GF-D8 (cell line): Measurements from ENCODE around the gene GALNT3.

Experiments
- DNase-seq: peaks from one replicate; lab custom pipeline; 2025; lab: John Stamatoyannopoulos, UW

The GALNT3 gene

GRCh38 chr2:165793779-165794535, at the start of gene GALNT3:
GALNT3 (minus strand) TSS chr2:165794247; CDS start chr2:165770700, 23,547 bp downstream.
- no peak for DNase-seq

GRCh38 chr2:165843351-165843750, 49.3 kb upstream of the GALNT3 start:
- no peak for DNase-seq

- DNase-seq = no peak
Observed at GRCh38 chr2:165840333-165840958, 46.4 kb upstream of the GALNT3 start.

GRCh38 chr2:165839610-165840009, 45.6 kb upstream of the GALNT3 start:
- no peak for DNase-seq

- DNase-seq = no peak
Observed at GRCh38 chr2:165837122-165837521, 43.1 kb upstream of the GALNT3 start.

GRCh38 chr2:165835363-165835762, 41.3 kb upstream of the GALNT3 start:
- no peak for DNase-seq

- DNase-seq = no peak
Observed at GRCh38 chr2:165833156-165833555, 39.1 kb upstream of the GALNT3 start.

- no peak for DNase-seq
Observed at GRCh38 chr2:165827921-165828276, 33.9 kb upstream of the GALNT3 start.

- no peak for DNase-seq
Observed at GRCh38 chr2:165827016-165827920, 33.2 kb upstream of the GALNT3 start.

GRCh38 chr2:165825041-165825440, 31.0 kb upstream of the GALNT3 start:
- no peak for DNase-seq

- no peak for DNase-seq
Observed at GRCh38 chr2:165820296-165820695, 26.2 kb upstream of the GALNT3 start.

- no peak for DNase-seq
Observed at GRCh38 chr2:165818920-165819319, 24.9 kb upstream of the GALNT3 start.

- DNase-seq = no peak
Observed at GRCh38 chr2:165815299-165816141, 21.5 kb upstream of the GALNT3 start.

- no peak for DNase-seq
Observed at GRCh38 chr2:165814473-165814872, 20.4 kb upstream of the GALNT3 start.

- no peak for DNase-seq
Observed at GRCh38 chr2:165811592-165812370, 17.7 kb upstream of the GALNT3 start.

GRCh38 chr2:165810418-165810817, 16.4 kb upstream of the GALNT3 start:
- DNase-seq = no peak

- DNase-seq = no peak
Observed at GRCh38 chr2:165804719-165805118, 10.7 kb upstream of the GALNT3 start.

GRCh38 chr2:165803123-165803760, 9.2 kb upstream of the GALNT3 start:
- DNase-seq = peak; percentile 52

GRCh38 chr2:165801176-165801575, 7.1 kb upstream of the GALNT3 start:
- DNase-seq = no peak

- no peak for DNase-seq
Observed at GRCh38 chr2:165796819-165797530, 2.9 kb upstream of the GALNT3 start.
